AG04449 (cell line): ENCODE measurements around the gene MLEC.

ENCODE experiments used
- CTCF ChIA-PET: fragments of 350-600 bp; formaldehyde crosslinking; extraction: SDS; loops from one replicate; lab custom pipeline; 2021; ENCODE audit warnings: antibody characterized with exemption; lab: Yijun Ruan, JAX
- POLR2A ChIA-PET: fragments of 400-600, 350-600 bp; formaldehyde crosslinking; extraction: SDS; loops from one replicate; lab custom pipeline; 2020; ENCODE audit warnings: antibody characterized with exemption, inconsistent platforms; lab: Yijun Ruan, JAX
- DNase-seq: peaks from one replicate; pipeline ENCODE4 v3.0.0-alpha.2; 2010; ENCODE audit warnings: low read depth, low spot score
- H3K4me3 ChIP-seq: 2 replicates; pipeline ENCODE4 v1.5.1; 2011; ENCODE audit warnings: low read depth, mild to moderate bottlenecking, control low read depth, low read length
- TF ChIP-seq, protein P1 (sequence below): IDR thresholded peaks from one replicate; pipeline ENCODE4 v1.5.1; 2011; ENCODE audit warnings: mild to moderate bottlenecking, moderate library complexity, low read length, control low read depth, inconsistent platforms; ENCODE audit not compliant: insufficient read depth; ENCODE audit errors: missing control alignments

MLEC gene

GRCh38 chr12:120741476-120742421 is 54.8 kb downstream of the MLEC start:
- CTCF ChIA-PET = no interaction called here
- POLR2A ChIA-PET = no interaction called here
- no peak for DNase-seq
- TF ChIP-seq, protein P1, sequence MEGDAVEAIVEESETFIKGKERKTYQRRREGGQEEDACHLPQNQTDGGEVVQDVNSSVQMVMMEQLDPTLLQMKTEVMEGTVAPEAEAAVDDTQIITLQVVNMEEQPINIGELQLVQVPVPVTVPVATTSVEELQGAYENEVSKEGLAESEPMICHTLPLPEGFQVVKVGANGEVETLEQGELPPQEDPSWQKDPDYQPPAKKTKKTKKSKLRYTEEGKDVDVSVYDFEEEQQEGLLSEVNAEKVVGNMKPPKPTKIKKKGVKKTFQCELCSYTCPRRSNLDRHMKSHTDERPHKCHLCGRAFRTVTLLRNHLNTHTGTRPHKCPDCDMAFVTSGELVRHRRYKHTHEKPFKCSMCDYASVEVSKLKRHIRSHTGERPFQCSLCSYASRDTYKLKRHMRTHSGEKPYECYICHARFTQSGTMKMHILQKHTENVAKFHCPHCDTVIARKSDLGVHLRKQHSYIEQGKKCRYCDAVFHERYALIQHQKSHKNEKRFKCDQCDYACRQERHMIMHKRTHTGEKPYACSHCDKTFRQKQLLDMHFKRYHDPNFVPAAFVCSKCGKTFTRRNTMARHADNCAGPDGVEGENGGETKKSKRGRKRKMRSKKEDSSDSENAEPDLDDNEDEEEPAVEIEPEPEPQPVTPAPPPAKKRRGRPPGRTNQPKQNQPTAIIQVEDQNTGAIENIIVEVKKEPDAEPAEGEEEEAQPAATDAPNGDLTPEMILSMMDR = no peak
- no peak overlapping the region for H3K4me3 ChIP-seq

DNA sequence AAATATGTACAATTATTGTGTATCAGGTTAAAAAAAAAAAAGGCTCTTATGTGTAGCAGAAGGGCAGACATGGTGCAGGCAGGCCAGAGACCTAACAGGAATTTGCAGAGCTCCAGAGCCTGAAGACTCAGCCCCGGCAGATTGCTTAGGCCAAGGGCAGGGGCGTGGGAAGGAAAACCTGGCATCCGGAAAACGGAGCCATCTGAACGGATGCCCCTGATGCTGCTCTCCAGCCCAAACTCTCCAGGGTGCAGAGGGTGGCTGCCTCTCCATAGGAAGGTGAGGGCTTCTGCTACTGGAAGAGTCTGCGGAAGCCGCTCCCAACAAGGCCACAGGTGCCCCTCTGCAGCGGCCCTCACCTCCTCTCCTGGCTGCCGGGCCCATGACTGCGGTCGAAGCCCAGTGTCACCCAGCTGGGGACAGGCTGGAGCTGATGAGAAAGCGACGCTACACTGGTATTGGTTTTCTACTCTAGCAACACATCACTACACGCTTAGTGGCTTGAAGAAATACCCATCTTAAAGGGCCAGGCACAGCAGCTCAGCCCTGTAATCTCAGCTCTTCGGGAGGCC is 58.1 kb downstream of the MLEC start:
- TF ChIP-seq, protein P1 = no peak
- ChIA-PET POLR2A (no interaction called here), CTCF (interaction anchor here (1.0 kb wide), 1 partner anchor 227 kb away, joined by 3 read pairs; no protein-coding TSS in a partner anchor)
- DNase-seq = no peak
- H3K4me3 ChIP-seq = no peak overlapping the region

DNA sequence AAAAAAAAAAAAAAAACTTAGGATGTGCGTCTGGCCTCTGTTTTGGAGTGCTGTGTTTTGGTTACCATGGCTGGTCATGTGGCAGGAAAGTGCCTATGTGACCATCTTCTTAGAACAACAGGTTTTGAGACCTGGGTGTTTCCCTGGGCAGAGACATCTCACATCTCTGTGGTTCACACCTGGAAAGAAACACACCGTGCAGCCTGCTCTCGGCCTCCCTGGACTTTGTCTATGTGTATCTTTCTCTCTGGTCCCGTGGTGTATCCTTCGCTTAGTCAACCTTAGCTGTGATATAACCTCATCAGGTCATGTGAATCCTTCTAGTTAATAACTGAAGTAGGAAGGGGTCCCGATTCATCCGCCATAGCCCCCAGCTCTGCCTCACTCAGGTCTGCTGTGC is 61.3 kb downstream of the MLEC start:
- ChIA-PET POLR2A (no interaction called here), CTCF (interaction anchor here (1.5 to 1.6 kb wide), 2 partner anchors 10 to 224 kb away, joined by 3 to 4 read pairs; no protein-coding TSS in a partner anchor)
- no peak for DNase-seq
- TF ChIP-seq, protein P1 = no peak
- no peak overlapping the region for H3K4me3 ChIP-seq

GRCh38 chr12:120749256-120749655 is 62.3 kb downstream of the MLEC start:
- no peak for DNase-seq
- no peak overlapping the region for H3K4me3 ChIP-seq
- POLR2A ChIA-PET = no interaction called here
- CTCF ChIA-PET = no interaction called here
- TF ChIP-seq, protein P1 = no peak

DNA sequence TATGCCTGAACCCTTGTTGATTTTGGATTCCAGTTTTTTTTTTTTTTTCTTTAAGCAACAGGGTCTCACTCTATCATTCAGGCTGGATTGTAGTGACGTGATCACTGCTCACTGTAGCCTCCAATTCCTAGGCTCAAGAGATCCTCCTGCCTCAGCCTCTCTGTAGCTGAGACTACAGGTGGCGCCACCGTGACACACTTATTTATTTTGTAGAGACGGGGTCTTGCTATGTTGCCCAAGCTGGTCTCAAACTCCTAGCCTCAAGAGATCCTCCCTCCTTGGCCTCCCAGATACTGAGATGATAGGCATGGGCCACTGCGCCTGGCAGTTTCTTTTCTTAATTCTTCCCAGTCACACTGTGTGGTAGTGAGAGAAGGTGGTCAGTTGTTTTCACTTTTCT is 63.9 kb downstream of the MLEC start:
- POLR2A ChIA-PET = no interaction called here
- no peak overlapping the region for H3K4me3 ChIP-seq
- CTCF ChIA-PET = no interaction called here
- DNase-seq = no peak
- TF ChIP-seq, protein P1 = no peak

DNA sequence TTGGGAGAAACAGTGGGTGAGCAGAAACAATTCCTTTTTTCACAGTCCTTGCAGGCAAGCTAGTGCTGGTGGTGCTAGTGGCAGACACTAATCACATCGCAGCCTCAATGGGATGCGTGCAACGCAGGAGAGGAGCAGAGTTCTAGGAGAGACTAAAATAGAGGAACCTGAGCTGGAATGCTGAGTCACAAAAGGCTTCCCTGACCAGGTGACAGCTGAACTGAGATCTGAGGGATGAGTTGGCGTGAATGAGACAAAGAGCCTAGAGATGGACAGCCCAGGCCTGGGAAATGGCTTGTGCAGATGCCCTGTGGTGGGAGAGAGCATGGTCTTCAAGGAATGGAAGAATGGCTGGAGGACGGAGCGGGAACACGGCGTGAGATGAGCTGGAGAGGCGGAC is 64.4 kb downstream of the MLEC start:
- no peak for DNase-seq
- CTCF ChIA-PET = interaction anchor here (0.8 kb wide), 1 partner anchor 40 kb away, joined by 3 read pairs; no protein-coding TSS in a partner anchor

More for the DNA sequence above, 64.4 kb downstream of the MLEC start:
- H3K4me3 ChIP-seq = no peak overlapping the region
- POLR2A ChIA-PET = no interaction called here
- TF ChIP-seq, protein P1 = no peak
